Tibial nerve (tissue), 4 donors: ENCODE data around the gene TRPM8. TPM values are rescaled to one million over a fixed set of nuclear protein-coding genes. Genes with fewer than 3 reads are reported as not detected.

ENCODE experiments used
- DNase-seq, 2 donors: peaks; one replicate each; pipeline ENCODE4 v3.0.0-alpha.2; 2019; ENCODE audit warnings: low spot score in 2 of 2
- H3K27ac ChIP-seq, 4 donors: fragments of 200-600 bp; sonication (generic) in 3 of 4; one replicate each; pipeline ENCODE4 v1.5.1; 2017 to 2019; ENCODE audit warnings: mild to moderate bottlenecking in 1 of 4
- H3K27me3 ChIP-seq, 2 donors: fragments of 200-600 bp; sonication (generic) in 1 of 2; one replicate each; pipeline versions ENCODE4 v1.5.1 to v1.6.0; 2017 to 2019
- H3K36me3 ChIP-seq, 3 donors: fragments of 200-600 bp; sonication (generic); one replicate each; pipeline ENCODE4 v1.5.1; 2018 to 2019
- H3K4me1 ChIP-seq, 4 donors: fragments of 200-600 bp; sonication (generic) in 3 of 4; one replicate each; pipeline ENCODE4 v1.5.1; 2017 to 2019
- H3K4me3 ChIP-seq, 4 donors: fragments of 200-600 bp; sonication (generic) in 3 of 4; one replicate each; pipeline ENCODE4 v1.5.1; 2017 to 2019; ENCODE audit warnings: mild to moderate bottlenecking in 1 of 4, moderate library complexity in 1 of 4
- H3K9me3 ChIP-seq, 4 donors: fragments of 200-600 bp; sonication (generic) in 3 of 4; one replicate each; pipeline ENCODE4 v1.5.1; 2017 to 2019
- CTCF ChIP-seq, 5 experiments: fragments of 200-600 bp in 3 of 5; fragments of 450-650 bp in 2 of 5; sonication (generic) in 3 of 5; IDR thresholded peaks; one replicate each; pipeline ENCODE4 v1.5.1; 2016 to 2019; ENCODE audit warnings: antibody characterized with exemption in 5 of 5, mild to moderate bottlenecking in 3 of 5, moderate library complexity in 2 of 5
- EP300 ChIP-seq, 2 donors: sonication (generic); formaldehyde crosslinking; IDR thresholded peaks; one replicate each; pipeline ENCODE4 v1.6.1; 2017; ENCODE audit warnings: antibody characterized with exemption in 2 of 2, mild to moderate bottlenecking in 1 of 2
- POLR2A ChIP-seq, 2 donors: fragments of 450-650 bp; IDR thresholded peaks; one replicate each; pipeline ENCODE4 v1.6.1; 2017; ENCODE audit warnings: antibody characterized with exemption in 2 of 2, mild to moderate bottlenecking in 2 of 2, moderate library complexity in 2 of 2
- WGBS, 2 donors: methylation state at CpG; one replicate each; pipeline ENCODE4 v1.1.5; 2018; 5-methylcytosine and 5-hydroxymethylcytosine counted together
- total RNA-seq, 4 donors: library from RNA; depleted of rRNA; stranded (reverse); fragments of >200 nt; gene quantifications; one replicate each; pipeline ENCODE4 v1.1.0, GENCODE V29; 2016

Gene TRPM8
- total RNA-seq, 4 donors from 2014 or later = not detected

- WGBS, 2 donors = 80 to 84% methylated on average over 5 of the region's 5 CpGs
Measured at GRCh38 chr2:233994151-233994550, 77.0 kb downstream of the TRPM8 start.

GRCh38 chr2:233996000-233996399 is 78.8 kb downstream of the TRPM8 start:
- Histone ChIP-seq H3K27me3 (no peaks in the 10 kb centered on the region), H3K4me3 (no peak overlapping the region), H3K27ac (no peak overlapping the region), H3K36me3 (no peaks in the 10 kb centered on the region), H3K9me3 (no peaks in the 10 kb centered on the region), H3K4me1 (no peaks in the 10 kb centered on the region)
- DNase-seq = no peak
- TF ChIP-seq POLR2A (IDR thresholded peaks at IDR 0.05) (no peak), EP300 (IDR thresholded peaks at IDR 0.05) (no peak), CTCF (IDR thresholded peaks at IDR 0.05) (no peak)
- 55 to 66% methylated on average over 5 of the region's 5 CpGs for WGBS, 2 donors

More at GRCh38 chr2:233994151-233994550, 77.0 kb downstream of the TRPM8 start:
- H3K4me1 ChIP-seq = no peaks in the 10 kb centered on the region
- no peak overlapping the region for H3K27ac ChIP-seq
- no peak overlapping the region for H3K4me3 ChIP-seq
- no peaks in the 10 kb centered on the region for H3K27me3 ChIP-seq
- no peaks in the 10 kb centered on the region for H3K9me3 ChIP-seq
- TF ChIP-seq CTCF (IDR thresholded peaks at IDR 0.05) (no peak), POLR2A (IDR thresholded peaks at IDR 0.05) (no peak), EP300 (IDR thresholded peaks at IDR 0.05) (no peak)
- no peak for DNase-seq
- H3K36me3 ChIP-seq = no peaks in the 10 kb centered on the region

GRCh38 chr2:233996461-233996860 is 79.3 kb downstream of the TRPM8 start:
- Histone ChIP-seq H3K9me3 (no peaks in the 10 kb centered on the region), H3K4me1 (no peaks in the 10 kb centered on the region), H3K27ac (no peak overlapping the region), H3K36me3 (no peaks in the 10 kb centered on the region), H3K4me3 (no peak overlapping the region), H3K27me3 (no peaks in the 10 kb centered on the region)
- WGBS, 2 donors = 59 to 64% methylated on average over 5 of the region's 5 CpGs
- TF ChIP-seq EP300 (IDR thresholded peaks at IDR 0.05) = no peak
- TF ChIP-seq POLR2A (IDR thresholded peaks at IDR 0.05) = no peak
- no peak for DNase-seq

GRCh38 chr2:233997707-233998106 is 80.5 kb downstream of the TRPM8 start:
- no peaks in the 10 kb centered on the region for H3K9me3 ChIP-seq
- no peak for TF ChIP-seq EP300 (IDR thresholded peaks at IDR 0.05)
- no peak for TF ChIP-seq POLR2A (IDR thresholded peaks at IDR 0.05)
- TF ChIP-seq CTCF (IDR thresholded peaks at IDR 0.05) = no peak
- WGBS, 2 donors = 80 to 100% methylated on average over 1 of the region's 1 CpG
- no peaks in the 10 kb centered on the region for H3K4me1 ChIP-seq
- DNase-seq = no peak
- no peaks in the 10 kb centered on the region for H3K27me3 ChIP-seq
- no peak overlapping the region for H3K4me3 ChIP-seq
- H3K27ac ChIP-seq = no peak overlapping the region
- H3K36me3 ChIP-seq = no peaks in the 10 kb centered on the region

- DNase-seq = no peak
- Histone ChIP-seq H3K27ac (no peak overlapping the region), H3K27me3 (no peaks in the 10 kb centered on the region), H3K4me3 (no peak overlapping the region), H3K9me3 (no peaks in the 10 kb centered on the region), H3K4me1 (no peaks in the 10 kb centered on the region), H3K36me3 (no peaks in the 10 kb centered on the region)
- TF ChIP-seq EP300 (IDR thresholded peaks at IDR 0.05) (no peak), POLR2A (IDR thresholded peaks at IDR 0.05) (no peak), CTCF (IDR thresholded peaks at IDR 0.05) (no peak)
- WGBS, 2 donors = 65 to 80% methylated on average over 10 of the region's 10 CpGs
Measured at GRCh38 chr2:233999182-233999581, 82.0 kb downstream of the TRPM8 start.
